NCI-H146 treated with DMSO at 0.1 percent for 48 hours (cell line): ENCODE measurements around the gene SRSF7.
"Not testable (repeated sequence)": the region's sequence is repeated elsewhere in the genome, so short reads cannot be mapped to it uniquely, and the experiment has no call there.

Experiments used
- DNase-seq: peaks from one replicate; lab custom pipeline; 2025; ENCODE audit not compliant: unreplicated experiment; lab: John Stamatoyannopoulos, UW

SRSF7 gene

GRCh38 chr2:38703336-38703735, 47.8 kb downstream of the SRSF7 start:
- not testable (repeated sequence) for DNase-seq

GRCh38 chr2:38702413-38702812, 48.7 kb downstream of the SRSF7 start:
- no peak for DNase-seq

GRCh38 chr2:38701542-38701941, 49.6 kb downstream of the SRSF7 start:
- DNase-seq = no peak

- no peak for DNase-seq
Measured at GRCh38 chr2:38700881-38701458, 50.2 kb downstream of the SRSF7 start.

GRCh38 chr2:38700113-38700785, 50.9 kb downstream of the SRSF7 start:
- DNase-seq = no peak

GRCh38 chr2:38698467-38699003, 52.6 kb downstream of the SRSF7 start:
- no peak for DNase-seq

GRCh38 chr2:38697116-38697840, 53.9 kb downstream of the SRSF7 start:
- no peak for DNase-seq
